Suprapubic skin (tissue), 4 donors: ENCODE data around the gene NR2F1. TPM values are rescaled to one million over a fixed set of nuclear protein-coding genes. Genes with fewer than 3 reads are reported as not detected.

Source experiments
- DNase-seq, 2 donors: peaks; one replicate each; pipeline ENCODE4 v3.0.0-alpha.2; 2019; ENCODE audit warnings: low spot score in 2 of 2
- H3K27ac ChIP-seq: fragments of 200-600 bp; sonication (generic); one replicate; pipeline ENCODE4 v1.5.1; 2019
- H3K27me3 ChIP-seq: fragments of 200-600 bp; sonication (generic); one replicate; pipeline ENCODE4 v1.5.1; 2019
- H3K36me3 ChIP-seq: fragments of 200-600 bp; sonication (generic); one replicate; pipeline ENCODE4 v1.5.1; 2019
- H3K4me1 ChIP-seq: fragments of 200-600 bp; sonication (generic); one replicate; pipeline ENCODE4 v1.5.1; 2019
- H3K4me3 ChIP-seq: fragments of 200-600 bp; sonication (generic); one replicate; pipeline ENCODE4 v1.5.1; 2019; ENCODE audit warnings: mild to moderate bottlenecking
- H3K9me3 ChIP-seq: fragments of 200-600 bp; sonication (generic); one replicate; pipeline ENCODE4 v1.5.1; 2019
- EP300 ChIP-seq: sonication (generic); formaldehyde crosslinking; IDR thresholded peaks from one replicate; pipeline ENCODE4 v1.6.1; 2017; ENCODE audit warnings: antibody characterized with exemption
- POLR2A ChIP-seq, 2 donors: fragments of 450-650 bp; IDR thresholded peaks; one replicate each; pipeline ENCODE4 v1.6.1; 2017; ENCODE audit warnings: antibody characterized with exemption in 2 of 2, mild to moderate bottlenecking in 2 of 2, moderate library complexity in 2 of 2
- POLR2AphosphoS5 ChIP-seq, 3 donors: sonication (generic); formaldehyde crosslinking; IDR thresholded peaks; one replicate each; pipeline ENCODE4 v1.6.1; 2017; ENCODE audit warnings: antibody characterized with exemption in 3 of 3
- WGBS: methylation state at CpG from one replicate; pipeline ENCODE4 v1.1.5; 2018; 5-methylcytosine and 5-hydroxymethylcytosine counted together
- total RNA-seq, 4 donors: library from RNA; depleted of rRNA; stranded (reverse); fragments of >200 nt; gene quantifications; one replicate each; pipeline ENCODE4 v1.1.0, GENCODE V29; 2016
- TF ChIP-seq, protein P1 (sequence below), 2 donors: fragments of 200-600 bp in 1 of 2; fragments of 450-650 bp in 1 of 2; sonication (generic) in 1 of 2; IDR thresholded peaks; one replicate each; pipeline ENCODE4 v1.5.1; 2016 to 2019; ENCODE audit warnings: antibody characterized with exemption in 2 of 2, mild to moderate bottlenecking in 1 of 2, moderate library complexity in 1 of 2

The NR2F1 gene
- total RNA-seq, 4 donors from 2014 or later: 0.49 to 3.1 (median 1.3) TPM

DNA sequence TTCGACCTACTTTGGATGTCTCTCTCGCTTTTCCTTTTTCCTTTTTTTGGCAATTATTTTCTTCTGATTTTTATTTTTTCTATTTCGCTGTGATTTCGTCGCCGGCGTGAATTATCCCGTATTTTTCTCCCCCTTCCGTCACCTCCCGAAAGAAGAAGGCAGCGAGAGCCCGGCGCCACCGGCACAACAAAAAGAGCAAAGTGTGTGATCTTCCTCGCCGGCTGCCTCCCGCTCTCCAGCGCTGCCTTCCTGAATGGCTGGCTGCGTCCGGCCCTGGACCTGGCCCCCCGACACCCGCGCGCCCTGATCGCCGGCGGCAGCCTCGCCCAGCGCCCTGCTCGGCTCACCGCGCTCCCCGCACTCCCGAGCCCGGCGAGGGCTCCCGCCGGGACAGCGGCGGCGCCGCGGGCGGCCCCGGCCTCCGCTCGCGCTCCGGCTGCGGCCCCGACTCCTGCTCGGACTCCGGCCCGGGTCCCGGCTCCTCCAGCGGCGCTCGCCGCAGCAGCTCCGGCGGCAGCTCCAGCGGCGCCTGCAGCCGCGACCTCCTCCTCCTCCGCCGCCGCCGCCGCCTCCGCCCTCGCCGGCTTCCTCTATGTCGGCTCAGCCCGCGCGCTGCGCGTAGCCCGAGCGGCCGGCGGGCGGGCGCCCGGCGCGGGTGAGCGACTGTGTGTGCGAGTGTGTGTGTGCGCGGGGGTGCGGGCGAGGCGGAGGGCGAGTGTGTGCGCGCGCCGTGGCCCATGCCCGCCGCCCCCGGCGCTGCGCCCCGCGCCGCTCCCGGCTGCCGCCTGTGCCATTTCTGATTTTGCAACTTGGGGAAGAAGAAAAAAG lies 960 bp downstream of the NR2F1 start:
- H3K27me3 ChIP-seq: peaks cover 87% of the 10 kb centered on the region
- under 1% methylated on average over 55 of the region's 110 CpGs for WGBS
- no peak overlapping the region for H3K27ac ChIP-seq
- TF ChIP-seq EP300 (no peak), POLR2A (IDR thresholded peaks at IDR 0.05) (no peak), POLR2AphosphoS5 (IDR thresholded peaks at IDR 0.05) (no peak)
- TF ChIP-seq, protein P1, sequence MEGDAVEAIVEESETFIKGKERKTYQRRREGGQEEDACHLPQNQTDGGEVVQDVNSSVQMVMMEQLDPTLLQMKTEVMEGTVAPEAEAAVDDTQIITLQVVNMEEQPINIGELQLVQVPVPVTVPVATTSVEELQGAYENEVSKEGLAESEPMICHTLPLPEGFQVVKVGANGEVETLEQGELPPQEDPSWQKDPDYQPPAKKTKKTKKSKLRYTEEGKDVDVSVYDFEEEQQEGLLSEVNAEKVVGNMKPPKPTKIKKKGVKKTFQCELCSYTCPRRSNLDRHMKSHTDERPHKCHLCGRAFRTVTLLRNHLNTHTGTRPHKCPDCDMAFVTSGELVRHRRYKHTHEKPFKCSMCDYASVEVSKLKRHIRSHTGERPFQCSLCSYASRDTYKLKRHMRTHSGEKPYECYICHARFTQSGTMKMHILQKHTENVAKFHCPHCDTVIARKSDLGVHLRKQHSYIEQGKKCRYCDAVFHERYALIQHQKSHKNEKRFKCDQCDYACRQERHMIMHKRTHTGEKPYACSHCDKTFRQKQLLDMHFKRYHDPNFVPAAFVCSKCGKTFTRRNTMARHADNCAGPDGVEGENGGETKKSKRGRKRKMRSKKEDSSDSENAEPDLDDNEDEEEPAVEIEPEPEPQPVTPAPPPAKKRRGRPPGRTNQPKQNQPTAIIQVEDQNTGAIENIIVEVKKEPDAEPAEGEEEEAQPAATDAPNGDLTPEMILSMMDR (IDR thresholded peaks at IDR 0.05): no peak
- H3K9me3 ChIP-seq: no peaks in the 10 kb centered on the region
- peaks cover 52% of the 10 kb centered on the region for H3K4me1 ChIP-seq
- H3K4me3 ChIP-seq: peak overlapping the region; percentile 60
- no peak for DNase-seq
- no peaks in the 10 kb centered on the region for H3K36me3 ChIP-seq

DNA sequence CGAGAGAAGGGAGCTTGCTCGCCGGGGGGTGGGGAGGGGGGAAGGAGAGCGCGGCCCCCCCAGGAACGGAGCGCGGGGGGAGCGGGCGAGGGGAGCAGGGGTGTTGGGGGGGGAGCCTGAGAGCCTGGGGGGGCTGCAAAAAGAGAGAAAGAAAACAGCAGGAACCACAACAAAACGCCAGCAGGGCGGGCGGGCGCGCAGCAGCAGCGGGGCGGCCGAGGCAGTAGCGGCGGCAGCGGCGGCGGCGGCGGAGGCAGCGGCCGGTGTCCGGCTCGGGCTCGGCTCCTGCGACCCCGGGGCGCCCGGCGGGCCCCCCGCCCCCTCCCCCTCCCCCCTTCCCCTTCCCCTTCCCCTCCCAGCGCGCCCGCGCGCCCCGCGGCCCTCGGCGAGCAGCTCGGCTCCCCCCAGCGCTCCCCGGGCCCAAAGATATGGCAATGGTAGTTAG lies 1.6 kb downstream of the NR2F1 start:
- H3K4me1 ChIP-seq: peaks cover 46% of the 10 kb centered on the region
- no peak for TF ChIP-seq POLR2AphosphoS5 (IDR thresholded peaks at IDR 0.05)
- no peak for TF ChIP-seq POLR2A (IDR thresholded peaks at IDR 0.05)
- TF ChIP-seq EP300: no peak
- TF ChIP-seq, protein P1 (IDR thresholded peaks at IDR 0.05): no peak
- peak overlapping the region; percentile 60 for H3K4me3 ChIP-seq
- WGBS: under 1% methylated on average over 28 of the region's 48 CpGs
- H3K27ac ChIP-seq: no peak overlapping the region
- peaks cover 80% of the 10 kb centered on the region for H3K27me3 ChIP-seq
- DNase-seq: no peak
- no peaks in the 10 kb centered on the region for H3K36me3 ChIP-seq
- no peaks in the 10 kb centered on the region for H3K9me3 ChIP-seq

DNA sequence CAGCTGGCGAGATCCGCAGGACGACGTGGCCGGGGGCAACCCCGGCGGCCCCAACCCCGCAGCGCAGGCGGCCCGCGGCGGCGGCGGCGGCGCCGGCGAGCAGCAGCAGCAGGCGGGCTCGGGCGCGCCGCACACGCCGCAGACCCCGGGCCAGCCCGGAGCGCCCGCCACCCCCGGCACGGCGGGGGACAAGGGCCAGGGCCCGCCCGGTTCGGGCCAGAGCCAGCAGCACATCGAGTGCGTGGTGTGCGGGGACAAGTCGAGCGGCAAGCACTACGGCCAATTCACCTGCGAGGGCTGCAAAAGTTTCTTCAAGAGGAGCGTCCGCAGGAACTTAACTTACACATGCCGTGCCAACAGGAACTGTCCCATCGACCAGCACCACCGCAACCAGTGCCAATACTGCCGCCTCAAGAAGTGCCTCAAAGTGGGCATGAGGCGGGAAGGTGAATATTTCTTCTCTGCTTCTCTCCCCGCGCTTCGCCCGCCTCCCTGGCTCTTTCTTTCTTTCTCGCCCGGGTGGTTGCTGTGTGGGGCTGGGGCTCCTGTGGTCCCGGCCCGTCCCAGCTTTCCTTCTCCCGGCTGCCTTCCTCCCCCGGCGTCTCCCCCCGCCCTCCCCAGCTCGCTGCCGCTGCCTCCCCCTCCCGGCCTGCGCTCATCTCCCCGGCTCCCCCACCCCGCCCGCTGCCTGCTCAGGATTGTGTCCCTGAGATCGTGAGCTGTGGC lies 2.2 kb downstream of the NR2F1 start:
- Histone ChIP-seq H3K27me3 (peaks cover 74% of the 10 kb centered on the region), H3K9me3 (no peaks in the 10 kb centered on the region), H3K36me3 (no peaks in the 10 kb centered on the region), H3K4me1 (peaks cover 40% of the 10 kb centered on the region), H3K4me3 (peak overlapping the region; percentile 60), H3K27ac (no peak overlapping the region)
- 5% methylated on average over 27 of the region's 70 CpGs for WGBS
- TF ChIP-seq EP300 (no peak), POLR2AphosphoS5 (IDR thresholded peaks at IDR 0.05) (no peak), POLR2A (IDR thresholded peaks at IDR 0.05) (no peak)
- TF ChIP-seq, protein P1 (IDR thresholded peaks at IDR 0.05): no peak
- no peak for DNase-seq

DNA sequence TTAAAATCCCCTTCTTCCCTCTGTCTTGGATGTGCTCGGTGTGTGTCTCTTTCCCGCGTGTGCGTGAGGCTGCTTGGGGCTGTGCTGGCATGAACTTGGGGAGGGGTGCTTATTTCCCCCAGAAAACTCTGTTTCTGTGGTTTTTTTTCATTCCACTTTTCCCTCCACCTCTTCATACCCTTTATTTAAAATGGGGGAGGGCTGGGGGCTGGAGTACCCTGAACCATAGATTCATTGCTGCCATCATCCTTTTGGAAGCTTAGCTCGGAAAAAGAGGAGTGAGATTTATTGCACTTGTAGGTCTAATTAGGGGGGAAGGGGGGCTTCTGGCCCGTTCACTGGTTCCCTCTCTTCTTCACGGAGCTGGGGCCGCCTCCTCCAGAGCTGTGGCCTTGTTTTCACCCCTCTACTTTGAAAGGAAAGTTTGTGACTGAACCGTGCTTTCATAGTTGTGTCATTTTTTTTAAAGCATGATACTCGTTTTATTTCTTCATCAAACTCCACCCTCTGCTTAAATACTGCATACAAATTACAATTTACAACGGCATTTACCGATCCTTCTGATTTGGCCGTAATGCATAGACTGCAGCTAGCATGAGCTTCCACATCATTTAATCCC lies 2.9 kb downstream of the NR2F1 start:
- Histone ChIP-seq H3K36me3 (no peaks in the 10 kb centered on the region), H3K4me1 (peaks cover 33% of the 10 kb centered on the region), H3K4me3 (peak overlapping the region; percentile 60), H3K27ac (no peak overlapping the region), H3K9me3 (no peaks in the 10 kb centered on the region), H3K27me3 (peaks cover 68% of the 10 kb centered on the region)
- no peak for DNase-seq
- TF ChIP-seq, protein P1 (IDR thresholded peaks at IDR 0.05): no peak
- TF ChIP-seq POLR2A (IDR thresholded peaks at IDR 0.05): no peak
- TF ChIP-seq EP300: no peak
- TF ChIP-seq POLR2AphosphoS5 (IDR thresholded peaks at IDR 0.05): no peak
- WGBS: 26% methylated on average over 13 of the region's 13 CpGs
